ENCODE data around the gene NSMF.
"Not testable (repeated sequence)": the region's sequence is repeated elsewhere in the genome, so short reads cannot be mapped to it uniquely, and the experiment has no call there.

The NSMF gene

DNA sequence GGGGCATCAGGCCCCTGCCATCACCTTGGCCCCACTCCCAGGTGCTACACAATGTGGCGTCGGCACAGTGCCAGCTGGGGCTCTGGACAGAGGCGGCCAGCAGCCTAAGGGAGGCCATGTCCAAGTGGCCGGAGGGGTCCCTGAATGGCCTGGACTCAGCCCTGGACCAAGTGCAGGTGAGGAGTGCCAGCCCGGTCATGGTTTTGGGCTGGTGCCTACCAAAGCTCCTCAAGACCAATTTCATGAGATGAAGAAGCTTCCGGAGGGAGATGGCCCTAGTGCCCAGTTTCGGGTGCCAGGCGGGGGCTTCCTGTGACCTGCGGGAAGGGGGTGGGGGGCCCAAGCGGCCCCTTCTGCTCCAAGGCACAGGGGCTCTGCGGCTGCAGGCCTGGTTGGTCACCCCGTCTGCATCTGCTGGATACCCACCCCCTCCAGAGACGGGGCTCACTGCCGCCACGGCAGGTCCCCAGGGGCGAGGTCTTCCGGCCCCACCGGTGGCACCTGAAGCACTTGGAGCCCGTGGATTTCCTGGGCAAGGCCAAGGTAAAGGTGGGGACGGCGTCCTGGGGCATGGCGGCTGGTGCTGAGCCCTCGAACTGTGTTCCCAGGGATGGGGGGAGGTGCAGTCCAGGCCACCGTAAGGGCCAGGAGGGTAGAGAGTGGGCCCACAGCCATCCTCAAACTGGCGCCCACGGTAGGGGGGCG lies 30.1 kb downstream of the NSMF start:
- DNase-seq: no peak

DNA sequence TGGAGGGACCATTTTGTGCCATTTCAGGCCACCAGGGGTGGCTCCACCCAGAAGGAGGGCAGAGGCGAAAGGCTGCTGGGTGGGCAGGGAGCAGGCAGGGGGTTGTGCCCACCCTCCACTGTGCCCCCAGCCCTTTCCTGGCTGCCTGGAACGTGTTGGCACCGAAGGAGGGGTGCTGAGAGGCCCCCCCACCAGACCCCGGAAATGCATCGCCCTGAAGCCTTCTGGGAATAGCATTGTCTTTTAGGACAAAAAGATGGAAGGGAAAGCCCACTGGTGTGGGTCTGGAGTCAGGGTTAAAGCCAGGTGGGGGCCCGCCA lies 30.9 kb downstream of the NSMF start:
- DNase-seq: no peak

DNA sequence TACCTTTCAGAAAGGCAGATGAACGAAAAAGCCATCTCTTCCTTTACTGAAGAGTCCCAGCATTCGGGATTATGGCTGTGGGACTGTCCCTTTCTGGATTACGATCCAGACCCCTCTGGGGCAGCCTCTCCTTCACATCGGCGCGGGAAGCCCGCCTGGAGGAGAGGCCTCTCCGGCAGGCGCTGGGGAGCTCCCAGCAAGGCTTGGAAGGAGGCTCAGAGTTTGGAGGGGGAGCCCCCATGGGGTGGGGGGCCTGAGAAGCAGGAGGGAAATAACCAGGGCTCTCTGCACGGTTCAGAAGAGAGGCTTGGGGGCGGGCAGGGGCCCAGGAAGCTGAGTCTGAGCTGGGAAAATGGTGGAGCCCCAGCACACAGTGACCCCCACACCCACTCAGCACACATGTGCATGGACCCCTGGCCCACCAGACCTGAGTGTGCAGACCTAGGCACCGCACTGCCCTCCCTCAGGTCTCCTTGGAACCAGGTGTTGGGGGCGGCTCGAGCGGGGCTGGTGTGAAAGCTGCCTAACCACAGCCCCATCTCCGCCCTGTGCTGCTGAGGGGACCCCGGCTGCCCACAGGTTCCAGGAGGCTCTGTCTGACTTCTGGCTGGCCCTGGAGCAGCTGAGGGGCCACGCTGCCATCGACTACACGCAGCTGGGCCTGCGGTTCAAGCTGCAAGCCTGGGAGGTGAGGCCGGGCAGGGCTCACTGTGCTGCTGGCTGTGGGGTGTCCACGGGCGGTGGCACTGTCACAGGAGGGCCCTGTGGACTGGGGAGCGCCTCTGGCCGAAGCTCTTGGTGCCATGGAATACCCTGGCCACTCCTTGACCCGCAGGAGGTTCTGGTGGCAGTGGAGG lies 31.5 kb downstream of the NSMF start:
- DNase-seq: no peak

DNA sequence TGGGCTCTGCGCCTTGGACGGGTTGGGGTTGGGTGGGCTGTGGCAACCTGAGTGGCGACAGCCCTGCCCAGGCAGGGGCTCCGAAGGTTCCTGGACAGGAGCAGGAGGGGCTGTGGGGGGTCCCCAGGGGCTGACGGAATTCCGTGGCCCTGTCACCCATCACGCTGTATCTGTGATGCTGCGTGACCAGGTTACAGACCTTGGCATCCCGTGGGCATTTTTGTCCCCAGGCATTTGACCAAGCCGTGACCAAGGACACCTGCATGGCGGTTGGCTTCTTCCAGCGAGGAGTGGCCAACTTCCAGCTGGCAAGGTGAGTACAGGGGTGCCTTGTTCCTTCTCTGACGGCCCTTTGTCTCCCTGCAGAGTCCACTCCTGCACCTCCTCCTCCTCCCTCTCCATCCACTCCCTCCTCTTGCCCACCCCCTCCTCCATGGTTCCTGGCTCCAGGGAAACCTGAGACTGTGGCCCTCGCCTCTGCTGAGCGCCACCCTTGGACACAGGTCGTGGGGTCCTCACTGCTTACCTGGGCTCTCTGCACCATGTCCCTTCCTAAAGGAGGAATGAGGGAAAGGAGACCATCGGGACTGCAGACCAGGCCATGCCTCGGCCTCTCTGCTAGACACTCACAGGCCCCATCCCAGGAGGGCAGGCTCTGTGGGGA lies 33.0 kb downstream of the NSMF start:
- DNase-seq: no peak

DNA sequence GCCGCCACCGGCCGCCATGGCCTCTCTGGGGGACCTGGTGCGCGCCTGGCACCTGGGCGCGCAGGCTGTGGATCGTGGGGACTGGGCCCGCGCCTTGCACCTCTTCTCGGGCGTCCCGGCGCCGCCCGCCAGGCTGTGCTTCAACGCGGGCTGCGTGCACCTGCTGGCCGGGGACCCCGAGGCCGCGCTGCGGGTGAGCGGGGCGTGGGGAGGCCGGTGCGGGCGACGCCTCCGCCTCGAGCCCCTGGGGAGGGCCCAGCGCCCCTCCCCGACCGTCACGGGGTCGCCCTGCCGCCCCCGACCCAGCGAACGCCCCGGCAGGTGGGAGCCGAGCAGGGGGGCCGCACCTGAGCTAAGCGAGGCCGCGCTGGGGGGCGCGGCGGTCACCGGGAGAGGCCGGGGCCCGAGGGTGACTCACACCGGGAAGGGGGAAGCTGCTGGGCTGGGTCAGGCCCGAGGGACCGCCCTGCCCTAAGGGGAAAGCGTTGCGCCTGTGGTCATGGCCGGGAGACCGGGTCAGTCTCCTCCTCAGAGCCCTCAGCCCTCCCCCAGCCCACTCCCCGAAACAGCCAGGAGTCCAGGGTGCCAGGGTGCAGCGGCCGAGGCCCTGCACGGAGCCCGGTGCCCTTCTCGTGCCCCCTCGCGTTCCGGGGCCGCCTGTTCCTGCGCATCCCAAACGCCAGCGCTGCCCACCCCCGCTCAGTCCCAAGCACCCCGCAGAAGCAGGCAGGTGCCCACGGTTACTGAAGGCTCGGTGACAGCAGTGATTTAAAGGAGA lies 35.4 kb downstream of the NSMF start:
- DNase-seq: no peak

DNA sequence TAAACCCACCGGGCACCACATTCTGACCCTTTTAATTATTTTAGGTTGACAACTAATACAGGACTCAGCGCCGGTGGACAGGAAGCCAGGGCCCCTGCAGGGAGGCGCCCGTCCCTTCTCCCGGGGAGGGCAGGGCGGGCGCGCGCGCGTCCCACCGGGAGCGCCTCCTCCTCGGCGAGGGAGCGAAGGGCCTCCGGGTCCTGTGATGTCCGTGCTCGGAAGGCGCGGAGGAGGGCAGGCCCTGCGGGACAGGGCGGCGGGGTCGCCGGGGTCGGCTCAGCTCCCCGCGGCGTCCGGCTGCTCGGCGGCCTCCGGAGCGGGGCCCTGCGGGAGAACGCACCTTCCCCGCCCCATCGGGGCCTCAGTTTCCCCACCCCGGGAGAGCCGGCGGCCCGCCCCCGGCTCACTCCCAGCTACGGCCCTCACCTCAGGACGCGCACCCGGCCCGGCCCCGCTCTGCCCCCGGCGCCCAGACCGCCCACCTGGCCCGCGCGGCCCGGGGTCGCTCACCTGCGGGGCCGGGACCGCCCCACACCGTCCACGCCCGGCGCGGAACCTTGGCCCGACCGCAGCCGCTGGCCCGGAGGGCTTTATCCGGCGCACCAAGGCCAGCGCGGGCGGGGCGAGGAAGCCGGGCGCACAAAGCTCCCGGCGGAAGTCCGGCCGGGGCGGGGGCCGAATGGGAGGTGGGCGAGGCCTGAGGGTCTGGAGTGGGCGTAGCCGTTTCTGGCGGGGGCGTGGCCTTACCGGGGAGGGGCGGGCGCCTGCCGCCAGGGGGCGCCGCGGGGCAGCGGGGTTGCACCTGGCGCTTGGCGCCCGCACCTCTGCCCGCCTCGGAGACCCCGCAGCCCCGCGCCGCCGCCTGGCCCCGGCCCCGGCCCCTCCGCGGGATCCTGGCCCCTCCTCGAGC lies 36.3 kb downstream of the NSMF start, which contains the start of the genes EXD3 and NOXA1:
Gene EXD3, minus strand, starts transcription at position 559 of the 910 bp plus-strand sequence. CDS start 27,805 bp downstream, outside the sequence.
Gene NOXA1, plus strand, starts transcription at position 790 of the 910 bp plus-strand sequence. CDS start 137 bp downstream, outside the sequence.
- peak; percentile 88 for DNase-seq

DNA sequence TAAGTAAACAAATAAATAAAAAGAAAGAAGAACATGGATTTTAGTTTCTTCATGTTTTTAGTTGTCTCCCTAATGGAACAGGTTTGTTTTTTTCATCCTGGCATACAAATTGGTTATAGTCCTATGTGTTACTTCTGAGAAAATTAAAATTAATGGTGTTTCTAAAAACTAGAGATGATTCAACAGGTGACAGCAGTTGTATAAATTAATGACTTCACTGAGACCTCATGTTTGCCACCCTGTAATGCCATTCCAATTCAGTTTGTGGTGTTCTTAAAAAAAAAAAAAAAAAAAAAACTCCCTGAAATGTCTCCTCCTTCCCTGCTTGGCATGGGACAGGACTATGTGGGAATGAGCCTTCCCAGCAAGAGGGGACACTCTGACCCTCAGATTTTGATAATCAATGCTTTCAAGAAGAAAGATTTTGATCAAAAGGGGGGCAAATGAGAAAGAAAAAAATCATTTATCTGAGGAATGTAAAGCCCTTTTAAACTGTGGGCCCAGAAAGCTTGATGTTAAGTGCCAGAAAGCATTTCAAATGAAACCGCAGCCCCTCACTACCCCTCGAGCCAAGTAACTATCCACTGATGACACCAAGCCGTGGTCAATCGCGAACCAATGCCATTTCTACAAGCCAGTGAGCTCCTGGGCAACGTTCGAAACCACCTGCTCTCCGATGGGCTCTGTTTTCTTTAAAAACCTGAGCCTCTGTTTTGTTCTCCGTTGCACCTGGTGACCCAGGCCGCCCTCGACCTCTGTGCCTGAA lies 37.1 kb downstream of the NSMF start:
- DNase-seq: no peak

DNA sequence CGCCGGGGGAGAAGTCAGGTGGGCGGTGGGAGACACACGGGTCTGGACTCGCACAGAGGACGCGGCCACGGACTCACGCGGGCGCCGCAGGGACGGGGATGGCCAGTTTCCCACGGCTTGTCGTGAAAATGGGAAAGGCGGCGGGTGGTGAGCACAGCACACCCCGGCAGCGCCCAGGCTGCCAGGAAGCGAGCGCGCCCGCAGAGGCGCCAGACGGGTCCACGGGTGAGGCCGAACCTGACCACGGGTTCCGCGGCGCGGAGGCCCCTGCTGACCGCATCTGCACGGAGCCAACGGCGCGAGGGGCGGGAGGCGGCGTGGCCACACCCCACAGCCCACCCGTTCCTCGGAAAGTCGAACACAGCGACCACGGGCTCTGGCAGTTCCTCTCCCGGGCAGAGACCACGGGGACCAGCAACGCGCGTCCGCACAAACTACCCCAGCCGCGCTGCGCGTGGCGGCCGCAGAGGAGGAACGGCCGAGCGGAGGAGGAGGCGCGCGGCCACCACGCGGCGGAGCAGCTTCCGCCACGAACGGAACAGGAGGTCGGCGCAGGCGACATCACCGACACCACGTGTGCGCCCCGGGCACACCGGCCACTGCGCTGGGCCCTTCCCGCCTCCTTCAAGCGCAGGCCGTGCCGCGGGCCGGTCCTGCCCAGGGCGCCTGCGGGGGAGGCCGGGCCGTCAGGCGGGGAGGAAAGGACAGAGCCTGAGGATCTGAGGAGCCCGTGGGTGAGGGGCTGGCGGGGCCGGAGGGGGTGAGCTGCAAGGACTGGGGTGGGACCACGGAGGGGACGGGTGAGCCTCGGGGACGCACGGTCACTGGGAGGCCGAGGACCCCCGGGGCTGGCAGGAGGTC lies 41.7 kb downstream of the NSMF start:
- no peak for DNase-seq

DNA sequence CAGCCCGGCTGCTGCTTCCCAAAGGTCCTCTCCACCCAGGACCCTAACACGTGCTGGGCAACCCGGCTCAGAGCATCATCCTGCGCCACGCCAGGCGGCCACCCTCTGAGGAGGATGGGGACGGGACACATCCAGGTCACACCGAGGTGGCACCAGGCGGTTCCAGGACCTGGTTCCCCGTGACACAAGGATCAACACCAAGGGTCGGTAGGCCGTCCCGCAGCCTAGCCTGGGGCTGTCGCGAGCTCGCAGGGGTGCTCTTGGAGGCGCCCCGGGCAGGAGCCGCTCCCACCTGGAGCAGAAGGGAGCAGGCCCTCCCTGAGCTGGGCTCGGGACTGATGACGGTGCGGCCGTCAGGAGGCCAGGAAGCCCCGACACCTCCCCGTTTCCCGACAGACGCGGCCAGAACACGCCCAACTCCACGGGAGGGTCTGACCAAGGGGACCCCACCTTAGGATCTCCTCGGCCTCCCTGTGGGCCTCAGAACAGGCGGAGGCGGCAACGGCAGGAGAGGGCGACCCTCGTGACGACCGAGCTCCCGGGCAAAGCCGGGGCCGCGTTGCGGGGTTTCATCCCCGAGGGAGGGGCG lies 42.5 kb downstream of the NSMF start:
- DNase-seq: no peak

DNA sequence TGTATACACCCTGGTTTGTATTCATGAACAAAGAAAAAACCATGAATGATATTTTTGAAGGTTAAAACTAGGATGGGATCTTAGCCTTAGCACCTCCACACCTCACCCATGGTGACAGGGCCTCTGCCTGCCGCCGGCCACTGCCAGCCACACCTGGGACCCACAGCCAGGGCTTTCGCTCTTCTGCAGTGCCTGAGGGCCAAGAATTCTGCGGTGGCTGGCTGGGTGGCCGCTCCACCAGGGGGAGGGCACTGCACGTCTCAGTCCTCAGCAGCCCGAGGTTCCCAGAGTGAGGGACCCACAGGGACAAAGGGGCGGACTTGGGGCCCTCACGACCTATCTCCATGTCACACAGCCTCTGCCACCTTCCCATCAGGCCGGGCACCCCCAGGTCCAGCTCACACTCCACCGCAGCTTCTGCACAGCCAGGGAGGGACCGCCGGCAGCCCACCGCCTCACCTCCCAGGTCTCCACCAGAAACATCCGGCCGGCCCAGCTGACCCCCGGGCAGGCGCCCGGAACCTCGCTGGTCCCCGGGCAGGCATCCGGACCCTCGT lies 43.0 kb downstream of the NSMF start:
- DNase-seq: no peak

DNA sequence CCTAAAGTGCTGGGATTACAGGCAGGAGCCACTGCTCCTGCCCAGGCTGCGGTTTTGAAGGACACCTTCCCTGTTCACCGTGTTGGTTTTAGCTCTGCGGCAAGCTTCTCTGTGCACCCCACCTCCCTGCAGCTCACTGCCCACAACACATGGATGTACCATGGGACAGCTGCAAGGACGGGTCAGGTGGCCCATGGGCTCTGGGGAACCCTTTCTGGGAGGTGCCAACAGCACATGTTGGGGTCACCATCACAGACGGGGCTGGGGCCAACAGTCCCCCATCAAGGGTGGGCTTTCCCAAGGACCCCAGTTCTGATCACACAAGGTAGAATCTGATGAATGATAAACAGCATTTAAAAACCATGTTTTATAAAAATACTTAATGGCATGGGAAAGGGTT lies 43.7 kb downstream of the NSMF start:
- no peak for DNase-seq

DNA sequence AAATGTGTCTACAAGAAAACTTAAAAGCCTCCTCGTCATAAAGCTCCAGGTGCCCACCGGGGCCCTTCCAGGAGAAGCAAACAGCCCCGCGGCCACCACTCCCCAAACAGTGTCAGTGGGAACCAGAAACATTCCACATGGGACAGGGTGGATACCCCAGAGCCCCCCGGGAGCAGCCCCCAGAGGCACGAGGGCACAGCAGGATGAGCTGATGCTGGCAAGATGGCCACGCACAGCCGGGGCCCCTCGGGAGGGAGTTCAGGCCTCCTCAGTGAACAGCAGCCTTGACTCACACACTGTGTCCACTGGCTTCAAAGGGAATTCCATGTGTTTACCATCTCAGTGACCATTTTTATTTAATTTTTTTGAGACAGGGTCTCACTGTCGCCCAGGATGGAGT lies 46.7 kb downstream of the NSMF start:
- DNase-seq: peak; percentile 19

DNA sequence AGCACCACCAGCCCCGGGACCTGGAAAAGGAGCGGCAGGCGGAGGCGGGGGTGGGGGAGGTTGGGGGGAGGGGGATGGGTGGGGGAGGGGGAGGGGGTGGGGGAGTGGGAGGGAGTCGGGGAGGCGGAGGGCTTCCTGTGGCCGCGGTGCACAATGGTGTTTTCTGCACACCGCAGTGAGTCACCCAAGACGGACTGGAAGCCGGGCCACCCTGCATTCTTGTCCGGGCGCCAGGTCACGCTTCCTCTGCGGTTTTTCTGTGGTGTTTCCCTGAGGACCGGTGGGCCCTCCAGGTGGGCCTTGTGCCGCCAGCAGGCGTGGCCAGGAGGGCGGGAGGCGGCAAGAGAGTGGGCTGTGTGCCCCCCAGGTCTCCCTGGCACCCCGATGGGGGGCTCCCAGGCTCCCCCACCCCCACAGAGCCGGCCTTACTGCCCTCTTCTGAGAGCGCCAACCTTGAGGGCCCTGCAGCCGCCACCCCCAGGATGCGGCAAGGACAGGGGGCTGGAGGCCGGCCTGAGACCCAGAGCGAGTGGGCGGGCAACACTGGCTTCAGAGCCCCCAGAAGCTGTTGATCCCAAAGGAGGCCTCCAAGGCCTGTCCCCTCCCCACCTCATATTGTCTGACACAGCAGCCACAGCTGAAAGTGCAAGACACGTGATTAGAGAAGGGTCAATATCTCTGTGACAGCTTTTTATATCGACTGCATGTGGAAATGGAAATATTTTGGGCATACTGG lies 47.3 kb downstream of the NSMF start:
- DNase-seq: peak; percentile 91

DNA sequence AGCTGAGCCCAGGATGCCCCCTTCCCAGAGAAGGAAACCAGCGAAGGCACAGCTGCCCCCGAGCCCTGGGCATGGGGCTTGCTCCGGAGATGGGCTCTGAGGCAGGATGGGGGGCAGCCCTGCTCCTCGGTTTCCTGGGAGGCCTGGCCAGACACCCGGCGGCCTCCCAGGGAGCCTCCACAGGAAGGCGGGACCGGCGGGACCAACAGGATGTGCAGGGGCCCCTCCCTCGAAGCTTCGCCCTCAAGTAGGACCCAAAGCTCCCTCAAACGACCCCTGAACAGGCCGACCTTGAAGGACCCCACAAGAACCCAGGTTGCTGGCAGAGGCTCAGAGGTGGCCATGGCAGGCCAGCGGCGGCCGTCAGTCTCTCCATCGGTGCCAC lies 47.9 kb downstream of the NSMF start:
- no peak for DNase-seq

DNA sequence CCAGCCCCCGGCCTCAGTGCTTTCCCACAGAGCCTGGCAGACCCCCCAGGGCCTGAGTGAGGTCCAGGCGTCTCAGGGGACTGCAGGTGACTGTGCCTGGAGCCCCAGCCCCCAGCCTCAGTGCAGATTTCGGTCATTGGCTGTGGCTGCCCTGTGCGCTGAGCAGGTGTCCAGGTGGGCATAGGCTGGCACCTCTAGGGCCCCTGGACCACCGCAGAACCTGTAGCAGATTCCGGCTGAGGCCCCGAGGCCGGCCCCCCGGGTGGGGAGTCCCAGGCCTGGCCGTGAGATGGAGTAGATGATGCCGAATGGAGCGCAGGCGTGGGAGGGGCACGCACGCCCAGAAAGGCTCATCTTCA lies 48.3 kb downstream of the NSMF start:
- no peak for DNase-seq

DNA sequence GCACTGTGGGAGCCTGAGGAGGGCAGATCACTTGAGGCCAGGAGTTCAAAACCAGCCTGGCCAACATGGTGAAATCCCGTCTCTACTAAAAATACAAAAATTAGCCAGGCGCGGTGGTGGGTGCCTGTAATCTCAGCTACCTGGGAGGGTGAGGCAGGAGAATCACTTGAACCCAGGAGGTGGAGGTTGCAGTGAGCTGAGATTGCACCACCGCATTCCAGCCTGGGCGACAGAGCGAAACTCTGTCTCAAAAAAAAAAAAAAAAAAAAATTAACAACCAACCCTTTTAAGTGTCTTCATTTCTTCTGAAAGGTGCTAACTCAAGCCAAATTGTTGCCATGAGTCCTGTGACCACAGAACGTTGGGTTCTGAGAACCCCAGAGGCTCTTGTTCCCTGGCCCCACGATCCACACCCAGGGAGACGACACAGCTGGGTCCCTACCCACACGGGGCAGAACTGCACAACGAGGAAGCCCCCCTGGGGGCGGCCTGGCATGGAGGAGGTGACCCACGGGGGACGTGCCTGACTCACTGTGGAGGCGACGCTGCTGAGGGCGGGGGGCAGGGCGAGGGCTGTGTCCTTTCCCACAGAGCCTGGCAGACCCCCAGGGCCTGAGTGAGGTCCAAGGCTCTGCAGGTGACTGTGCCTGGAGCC lies 48.8 kb downstream of the NSMF start:
- not testable (repeated sequence) for DNase-seq

DNA sequence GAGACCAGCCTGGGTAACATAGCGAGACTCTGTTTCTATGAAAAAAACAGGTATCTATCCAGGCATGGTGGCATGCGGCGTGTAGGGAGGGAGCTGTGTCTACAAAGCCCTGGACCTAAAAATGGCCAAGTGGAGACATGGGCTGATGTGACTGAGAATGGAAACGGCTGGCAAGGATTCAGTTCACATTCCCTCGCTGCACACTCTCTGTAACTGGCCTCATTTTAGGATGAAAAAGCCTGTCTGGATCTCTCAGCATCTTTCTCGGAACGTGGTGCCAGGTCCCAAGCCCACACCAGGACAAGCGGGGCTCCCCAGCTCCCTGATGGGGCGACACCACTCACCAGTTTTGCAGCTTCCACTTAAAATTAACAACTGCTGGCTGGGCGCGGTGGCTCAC lies 49.6 kb downstream of the NSMF start:
- DNase-seq: no peak

Data from fibroblast of upper back skin (primary cell).